HepG2 (cell line): ENCODE measurements around the gene SLC25A10. TPM values are rescaled to one million over a fixed set of nuclear protein-coding genes. Genes with fewer than 3 reads are reported as not detected.
A peak's percentile ranks its signal among the peaks of the same experiment; 100 is the strongest.

ENCODE experiments used
- CHCHD3 ChIP-seq: sonication (generic); formaldehyde crosslinking; IDR thresholded peaks from 2 replicates; pipeline ENCODE4 v1.8.0; 2022; ENCODE audit warnings: mild to moderate bottlenecking, missing genetic modification reagents, moderate library complexity
- DDIT3 ChIP-seq: sonication (generic); formaldehyde crosslinking; IDR thresholded peaks from 2 replicates; pipeline ENCODE4 v1.4.0; 2020; ENCODE audit warnings: mild to moderate bottlenecking, missing genetic modification reagents
- GABPB1 ChIP-seq: IDR thresholded peaks from 2 replicates; pipeline ENCODE4 v1.6.1; 2016; ENCODE audit warnings: mild to moderate bottlenecking, missing genetic modification reagents, moderate library complexity, missing compliant biosample characterization
- NFKBIZ ChIP-seq: IDR thresholded peaks from 2 replicates; pipeline ENCODE4 v1.6.1; 2018; ENCODE audit warnings: missing genetic modification reagents, missing compliant biosample characterization
- PCBP1 ChIP-seq: fragments of 200-400 bp; formaldehyde crosslinking; IDR thresholded peaks from 2 replicates; pipeline ENCODE4 v1.6.1; 2017; ENCODE audit warnings: mild to moderate bottlenecking, low read depth, low read length, borderline replicate concordance
- RARA ChIP-seq: IDR thresholded peaks from 2 replicates; pipeline ENCODE4 v1.6.1; 2016; ENCODE audit warnings: missing genetic modification reagents, missing compliant biosample characterization
- RARG ChIP-seq: sonication (generic); formaldehyde crosslinking; IDR thresholded peaks from 2 replicates; pipeline ENCODE4 v1.4.0; 2020; ENCODE audit warnings: low read depth, mild to moderate bottlenecking, missing genetic modification reagents
- SOX13 ChIP-seq, 3 experiments: fragments of 450-650 bp in 1 of 3; sonication (generic) in 1 of 3; formaldehyde crosslinking in 1 of 3; IDR thresholded peaks in 2 of 3; conservative IDR thresholded peaks in 1 of 3; 2 replicates each; pipeline versions ENCODE4 v1.5.0 to v1.6.1; 2016 to 2020; ENCODE audit warnings: antibody characterized with exemption in 1 of 3, mild to moderate bottlenecking in 1 of 3, missing compliant biosample characterization in 1 of 3, missing genetic modification reagents in 1 of 3, moderate library complexity in 1 of 3
- ZNF121 ChIP-seq: sonication (generic); formaldehyde crosslinking; IDR thresholded peaks from 2 replicates; pipeline ENCODE4 v1.5.0; 2020; ENCODE audit warnings: mild to moderate bottlenecking, missing genetic modification reagents
- ZNF180 ChIP-seq: sonication (generic); formaldehyde crosslinking; IDR thresholded peaks from 2 replicates; pipeline ENCODE4 v1.4.0; 2020; ENCODE audit warnings: low read depth, missing genetic modification reagents, borderline replicate concordance
- ZSCAN21 ChIP-seq: sonication (generic); formaldehyde crosslinking; IDR thresholded peaks from 2 replicates; pipeline ENCODE4 v1.8.0; 2022; ENCODE audit warnings: mild to moderate bottlenecking, missing genetic modification reagents, moderate library complexity, borderline replicate concordance
- polyA plus RNA-seq, 8 experiments: library from polyadenylated mRNA; depleted of rRNA in 3 of 8; stranded (reverse) in 7 of 8; unstranded in 1 of 8; fragments of >200 nt; fragmentation: Illumina TruSeq in 4 of 8; extraction: Trizol in 4 of 8; gene quantifications; 2 replicates each; pipeline versions ENCODE4 v1.2.1 to v1.2.3, GENCODE V29; 2011 to 2016; ENCODE audit warnings: low read depth in 4 of 8, missing spikeins in 1 of 8, mixed read lengths in 1 of 8; ENCODE audit not compliant: insufficient read depth in 1 of 8
- total RNA-seq, 5 experiments: library from RNA; depleted of rRNA; stranded (reverse); fragments of >200 nt; fragmentation: Illumina TruSeq; extraction: Trizol; gene quantifications; 2 replicates each; pipeline ENCODE4 v1.2.3, GENCODE V29; 2016; ENCODE audit warnings: low read depth in 1 of 5
- TF ChIP-seq, protein P1 (sequence below): sonication (generic); formaldehyde crosslinking; conservative IDR thresholded peaks from 2 replicates; pipeline ENCODE4 v1.4.0; 2020; ENCODE audit warnings: missing genetic modification reagents
- TF ChIP-seq, protein P2 (sequence below): sonication (generic); formaldehyde crosslinking; IDR thresholded peaks from 2 replicates; pipeline ENCODE4 v1.4.0; 2020; ENCODE audit warnings: missing genetic modification reagents
- TF ChIP-seq, protein P3 (sequence below): sonication (generic); formaldehyde crosslinking; IDR thresholded peaks from 2 replicates; pipeline ENCODE4 v1.9.0; 2021; ENCODE audit warnings: mild to moderate bottlenecking, missing genetic modification reagents

Gene SLC25A10
- total and polyA plus RNA-seq, 2 of the 13 experiments (the other 11 are each of a cell fraction or from before 2014, with no cell fraction given) = 46.5 to 140 TPM

DNA sequence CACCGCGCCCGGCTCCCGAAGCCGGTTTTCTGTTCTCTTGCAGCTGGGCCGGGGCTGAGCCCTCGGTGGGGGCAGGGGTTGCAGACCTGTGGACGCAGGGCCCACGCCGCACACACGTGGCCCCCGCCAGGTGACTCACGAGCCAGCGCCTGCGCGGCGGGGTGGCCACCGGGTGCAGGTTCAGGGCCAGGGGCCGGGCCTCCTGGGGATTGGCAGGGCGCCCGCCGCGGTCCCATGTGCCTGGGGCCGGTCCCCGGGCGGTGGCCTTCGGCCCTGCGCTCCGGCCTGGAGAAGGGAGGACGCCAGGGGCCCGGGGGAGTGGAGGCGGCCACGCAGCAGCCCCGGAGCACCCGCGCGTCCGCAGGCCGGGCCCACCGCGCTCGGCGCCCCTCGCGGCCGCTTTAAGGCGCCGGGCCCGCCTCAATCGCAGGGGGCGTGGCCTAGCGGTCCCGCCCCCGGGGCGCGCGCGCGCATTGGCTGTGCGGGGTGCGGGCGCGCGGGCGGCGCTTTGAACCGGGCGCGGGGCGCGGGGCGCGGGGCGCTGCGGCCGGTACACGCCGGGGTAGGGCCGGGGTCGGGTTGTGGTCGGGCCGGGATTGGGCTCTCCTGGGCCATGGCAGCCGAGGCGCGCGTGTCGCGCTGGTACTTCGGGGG, at the start of gene SLC25A10 (continued):
- TF ChIP-seq DDIT3 = peak; percentile 78; the same call in 1 of the 2 replicates
- peak; percentile 32; the same call in 1 of the 2 replicates for TF ChIP-seq SOX13 (IDR thresholded peaks at IDR 0.05)
- TF ChIP-seq SOX13 (CRISPR knock-in tag; conservative IDR thresholded peaks at IDR 0.05 in 1 of 2, IDR thresholded peaks at IDR 0.05 in 1 of 2) = peak in 1 of 2 experiments; percentile 84; a peak in 2 of 4 replicates
- peak; percentile 86; the same call in 1 of the 2 replicates for TF ChIP-seq CHCHD3
- 0 out of 2 replicates have a peak, but pooled peaks have one; percentile 69 for TF ChIP-seq RARG
- TF ChIP-seq PCBP1 = no peak
- TF ChIP-seq, protein P1, sequence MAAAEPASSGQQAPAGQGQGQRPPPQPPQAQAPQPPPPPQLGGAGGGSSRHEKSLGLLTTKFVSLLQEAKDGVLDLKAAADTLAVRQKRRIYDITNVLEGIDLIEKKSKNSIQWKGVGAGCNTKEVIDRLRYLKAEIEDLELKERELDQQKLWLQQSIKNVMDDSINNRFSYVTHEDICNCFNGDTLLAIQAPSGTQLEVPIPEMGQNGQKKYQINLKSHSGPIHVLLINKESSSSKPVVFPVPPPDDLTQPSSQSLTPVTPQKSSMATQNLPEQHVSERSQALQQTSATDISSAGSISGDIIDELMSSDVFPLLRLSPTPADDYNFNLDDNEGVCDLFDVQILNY (CRISPR knock-in tag) = peak; percentile 86
- TF ChIP-seq, protein P2, sequence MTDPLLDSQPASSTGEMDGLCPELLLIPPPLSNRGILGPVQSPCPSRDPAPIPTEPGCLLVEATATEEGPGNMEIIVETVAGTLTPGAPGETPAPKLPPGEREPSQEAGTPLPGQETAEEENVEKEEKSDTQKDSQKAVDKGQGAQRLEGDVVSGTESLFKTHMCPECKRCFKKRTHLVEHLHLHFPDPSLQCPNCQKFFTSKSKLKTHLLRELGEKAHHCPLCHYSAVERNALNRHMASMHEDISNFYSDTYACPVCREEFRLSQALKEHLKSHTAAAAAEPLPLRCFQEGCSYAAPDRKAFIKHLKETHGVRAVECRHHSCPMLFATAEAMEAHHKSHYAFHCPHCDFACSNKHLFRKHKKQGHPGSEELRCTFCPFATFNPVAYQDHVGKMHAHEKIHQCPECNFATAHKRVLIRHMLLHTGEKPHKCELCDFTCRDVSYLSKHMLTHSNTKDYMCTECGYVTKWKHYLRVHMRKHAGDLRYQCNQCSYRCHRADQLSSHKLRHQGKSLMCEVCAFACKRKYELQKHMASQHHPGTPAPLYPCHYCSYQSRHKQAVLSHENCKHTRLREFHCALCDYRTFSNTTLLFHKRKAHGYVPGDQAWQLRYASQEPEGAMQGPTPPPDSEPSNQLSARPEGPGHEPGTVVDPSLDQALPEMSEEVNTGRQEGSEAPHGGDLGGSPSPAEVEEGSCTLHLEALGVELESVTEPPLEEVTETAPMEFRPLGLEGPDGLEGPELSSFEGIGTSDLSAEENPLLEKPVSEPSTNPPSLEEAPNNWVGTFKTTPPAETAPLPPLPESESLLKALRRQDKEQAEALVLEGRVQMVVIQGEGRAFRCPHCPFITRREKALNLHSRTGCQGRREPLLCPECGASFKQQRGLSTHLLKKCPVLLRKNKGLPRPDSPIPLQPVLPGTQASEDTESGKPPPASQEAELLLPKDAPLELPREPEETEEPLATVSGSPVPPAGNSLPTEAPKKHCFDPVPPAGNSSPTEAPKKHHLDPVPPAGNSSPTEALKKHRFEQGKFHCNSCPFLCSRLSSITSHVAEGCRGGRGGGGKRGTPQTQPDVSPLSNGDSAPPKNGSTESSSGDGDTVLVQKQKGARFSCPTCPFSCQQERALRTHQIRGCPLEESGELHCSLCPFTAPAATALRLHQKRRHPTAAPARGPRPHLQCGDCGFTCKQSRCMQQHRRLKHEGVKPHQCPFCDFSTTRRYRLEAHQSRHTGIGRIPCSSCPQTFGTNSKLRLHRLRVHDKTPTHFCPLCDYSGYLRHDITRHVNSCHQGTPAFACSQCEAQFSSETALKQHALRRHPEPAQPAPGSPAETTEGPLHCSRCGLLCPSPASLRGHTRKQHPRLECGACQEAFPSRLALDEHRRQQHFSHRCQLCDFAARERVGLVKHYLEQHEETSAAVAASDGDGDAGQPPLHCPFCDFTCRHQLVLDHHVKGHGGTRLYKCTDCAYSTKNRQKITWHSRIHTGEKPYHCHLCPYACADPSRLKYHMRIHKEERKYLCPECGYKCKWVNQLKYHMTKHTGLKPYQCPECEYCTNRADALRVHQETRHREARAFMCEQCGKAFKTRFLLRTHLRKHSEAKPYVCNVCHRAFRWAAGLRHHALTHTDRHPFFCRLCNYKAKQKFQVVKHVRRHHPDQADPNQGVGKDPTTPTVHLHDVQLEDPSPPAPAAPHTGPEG = peak; percentile 95
- TF ChIP-seq RARA (CRISPR knock-in tag) = peak; percentile 93
- peak; percentile 89 for TF ChIP-seq GABPB1 (CRISPR knock-in tag)
- TF ChIP-seq, protein P3, sequence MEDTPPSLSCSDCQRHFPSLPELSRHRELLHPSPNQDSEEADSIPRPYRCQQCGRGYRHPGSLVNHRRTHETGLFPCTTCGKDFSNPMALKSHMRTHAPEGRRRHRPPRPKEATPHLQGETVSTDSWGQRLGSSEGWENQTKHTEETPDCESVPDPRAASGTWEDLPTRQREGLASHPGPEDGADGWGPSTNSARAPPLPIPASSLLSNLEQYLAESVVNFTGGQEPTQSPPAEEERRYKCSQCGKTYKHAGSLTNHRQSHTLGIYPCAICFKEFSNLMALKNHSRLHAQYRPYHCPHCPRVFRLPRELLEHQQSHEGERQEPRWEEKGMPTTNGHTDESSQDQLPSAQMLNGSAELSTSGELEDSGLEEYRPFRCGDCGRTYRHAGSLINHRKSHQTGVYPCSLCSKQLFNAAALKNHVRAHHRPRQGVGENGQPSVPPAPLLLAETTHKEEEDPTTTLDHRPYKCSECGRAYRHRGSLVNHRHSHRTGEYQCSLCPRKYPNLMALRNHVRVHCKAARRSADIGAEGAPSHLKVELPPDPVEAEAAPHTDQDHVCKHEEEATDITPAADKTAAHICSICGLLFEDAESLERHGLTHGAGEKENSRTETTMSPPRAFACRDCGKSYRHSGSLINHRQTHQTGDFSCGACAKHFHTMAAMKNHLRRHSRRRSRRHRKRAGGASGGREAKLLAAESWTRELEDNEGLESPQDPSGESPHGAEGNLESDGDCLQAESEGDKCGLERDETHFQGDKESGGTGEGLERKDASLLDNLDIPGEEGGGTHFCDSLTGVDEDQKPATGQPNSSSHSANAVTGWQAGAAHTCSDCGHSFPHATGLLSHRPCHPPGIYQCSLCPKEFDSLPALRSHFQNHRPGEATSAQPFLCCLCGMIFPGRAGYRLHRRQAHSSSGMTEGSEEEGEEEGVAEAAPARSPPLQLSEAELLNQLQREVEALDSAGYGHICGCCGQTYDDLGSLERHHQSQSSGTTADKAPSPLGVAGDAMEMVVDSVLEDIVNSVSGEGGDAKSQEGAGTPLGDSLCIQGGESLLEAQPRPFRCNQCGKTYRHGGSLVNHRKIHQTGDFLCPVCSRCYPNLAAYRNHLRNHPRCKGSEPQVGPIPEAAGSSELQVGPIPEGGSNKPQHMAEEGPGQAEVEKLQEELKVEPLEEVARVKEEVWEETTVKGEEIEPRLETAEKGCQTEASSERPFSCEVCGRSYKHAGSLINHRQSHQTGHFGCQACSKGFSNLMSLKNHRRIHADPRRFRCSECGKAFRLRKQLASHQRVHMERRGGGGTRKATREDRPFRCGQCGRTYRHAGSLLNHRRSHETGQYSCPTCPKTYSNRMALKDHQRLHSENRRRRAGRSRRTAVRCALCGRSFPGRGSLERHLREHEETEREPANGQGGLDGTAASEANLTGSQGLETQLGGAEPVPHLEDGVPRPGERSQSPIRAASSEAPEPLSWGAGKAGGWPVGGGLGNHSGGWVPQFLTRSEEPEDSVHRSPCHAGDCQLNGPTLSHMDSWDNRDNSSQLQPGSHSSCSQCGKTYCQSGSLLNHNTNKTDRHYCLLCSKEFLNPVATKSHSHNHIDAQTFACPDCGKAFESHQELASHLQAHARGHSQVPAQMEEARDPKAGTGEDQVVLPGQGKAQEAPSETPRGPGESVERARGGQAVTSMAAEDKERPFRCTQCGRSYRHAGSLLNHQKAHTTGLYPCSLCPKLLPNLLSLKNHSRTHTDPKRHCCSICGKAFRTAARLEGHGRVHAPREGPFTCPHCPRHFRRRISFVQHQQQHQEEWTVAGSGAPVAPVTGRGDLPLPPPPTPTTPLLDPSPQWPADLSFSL (CRISPR knock-in tag) = no peak
- TF ChIP-seq ZSCAN21 (CRISPR knock-in tag) = peak; percentile 99
- peak; percentile 96 for TF ChIP-seq NFKBIZ (CRISPR knock-in tag)
- no peak; the same call in 1 of the 2 replicates for TF ChIP-seq ZNF121 (CRISPR knock-in tag)
- TF ChIP-seq ZNF180 (CRISPR knock-in tag) = peak; percentile 93; the same call in 1 of the 2 replicates
